ENCODE measurements around the gene FAM184A. TPM values are rescaled to one million over a fixed set of nuclear protein-coding genes. Genes with fewer than 3 reads are reported as not detected.

Gene FAM184A
- total RNA-seq, 2 experiments from 2014 or later, result 3.2 to 4.8 TPM

DNA sequence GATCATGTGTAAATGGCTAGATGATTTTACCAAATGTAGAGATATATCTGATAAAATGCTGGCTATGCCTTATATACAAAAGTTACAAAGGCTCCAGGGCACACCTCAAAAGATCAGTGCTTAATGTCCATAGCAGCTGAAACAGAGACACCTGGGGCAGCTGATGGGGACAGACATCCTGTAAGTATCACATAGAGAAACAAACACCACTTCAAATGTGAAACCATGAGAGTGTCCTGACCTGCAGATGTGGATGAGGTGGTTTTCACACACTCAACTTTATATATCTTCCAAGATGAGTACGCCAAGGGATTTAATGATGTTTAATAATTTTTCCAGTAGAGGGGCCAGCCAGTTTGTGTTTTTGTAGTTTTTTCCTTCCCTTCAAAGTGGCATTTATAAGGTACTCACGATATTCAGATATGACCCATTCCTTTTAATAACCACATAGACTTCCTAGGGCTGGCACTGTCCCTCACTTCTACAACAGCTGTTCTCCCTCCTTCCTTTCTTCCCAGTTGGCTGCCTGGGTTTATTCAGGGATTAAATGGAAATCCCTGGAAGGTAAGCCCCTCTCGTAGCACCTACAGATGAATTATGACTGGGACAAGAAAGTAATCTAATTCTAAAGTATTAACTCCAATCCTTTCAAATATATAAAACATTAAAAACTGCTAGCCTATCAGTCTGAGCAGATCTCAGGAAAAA, 93.2 kb downstream of the FAM184A start:
- intact Hi-C loops (cut with micrococcal nuclease), result no loop called here
- TF ChIP-seq CTCF (IDR thresholded peaks at IDR 0.05), result no peak
- H3K4me1 Mint-ChIP-seq (ENCODE audit: low read depth), result no peaks in the 10 kb centered on the region
- H3K4me3 Mint-ChIP-seq, result no peak overlapping the region
- ChIA-PET POLR2A (no interaction called here), CTCF (no interaction called here)
- H3K36me3 Mint-ChIP-seq (ENCODE audit: low read depth), result no peaks in the 10 kb centered on the region
- H3K27ac Mint-ChIP-seq, result no peak overlapping the region
- DNase-seq, result no peak
- no peak for ATAC-seq
- H3K9me3 Mint-ChIP-seq, result no peaks in the 10 kb centered on the region
- H3K27me3 Mint-ChIP-seq, result no peaks in the 10 kb centered on the region

DNA sequence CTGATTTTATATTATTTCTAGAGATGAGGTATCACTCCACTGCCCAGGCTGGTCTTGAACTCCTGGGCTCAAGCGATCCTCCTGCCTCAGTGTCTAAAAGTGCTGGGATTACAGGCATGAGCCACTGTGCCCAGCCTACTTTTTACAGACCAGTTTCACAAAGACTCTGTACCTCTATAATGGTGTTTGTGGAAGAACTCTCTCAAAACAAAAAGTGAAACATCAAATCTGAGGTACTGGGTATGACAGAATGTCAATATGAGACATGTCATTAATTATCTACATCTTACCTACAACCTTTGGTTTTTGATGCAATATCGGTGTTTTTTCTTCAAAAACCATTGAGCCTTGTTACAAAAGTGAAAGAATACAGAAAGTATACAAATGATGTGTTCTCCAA, 94.1 kb downstream of the FAM184A start:
- no peaks in the 10 kb centered on the region for H3K9me3 Mint-ChIP-seq
- intact Hi-C loops (cut with micrococcal nuclease), result no loop called here
- ATAC-seq, result no peak
- DNase-seq, result no peak
- H3K27ac Mint-ChIP-seq, result no peak overlapping the region
- no peaks in the 10 kb centered on the region for H3K27me3 Mint-ChIP-seq
- ChIA-PET CTCF (no interaction called here), POLR2A (no interaction called here)
- H3K4me1 Mint-ChIP-seq (ENCODE audit: low read depth), result no peaks in the 10 kb centered on the region
- no peaks in the 10 kb centered on the region for H3K36me3 Mint-ChIP-seq (ENCODE audit: low read depth)
- H3K4me3 Mint-ChIP-seq, result no peak overlapping the region
- no peak for TF ChIP-seq CTCF (IDR thresholded peaks at IDR 0.05)

GRCh38 chr6:118982575-118982911, 95.9 kb downstream of the FAM184A start:
- intact Hi-C loops (cut with micrococcal nuclease), result no loop called here
- H3K27me3 Mint-ChIP-seq, result no peaks in the 10 kb centered on the region
- H3K4me1 Mint-ChIP-seq (ENCODE audit: low read depth), result no peaks in the 10 kb centered on the region
- no peak for TF ChIP-seq CTCF (IDR thresholded peaks at IDR 0.05)
- ChIA-PET CTCF (interaction anchor here (1.2 kb wide), 1 partner anchor 47 kb away, joined by 3 read pairs; no protein-coding TSS in a partner anchor), POLR2A (no interaction called here)
- H3K4me3 Mint-ChIP-seq, result no peak overlapping the region
- no peaks in the 10 kb centered on the region for H3K9me3 Mint-ChIP-seq
- ATAC-seq (no peak), DNase-seq (no peak)
- no peaks in the 10 kb centered on the region for H3K36me3 Mint-ChIP-seq (ENCODE audit: low read depth)
- H3K27ac Mint-ChIP-seq, result no peak overlapping the region

- Mint-ChIP-seq H3K27me3 (no peaks in the 10 kb centered on the region), H3K9me3 (no peaks in the 10 kb centered on the region), H3K36me3 (ENCODE audit: low read depth) (no peaks in the 10 kb centered on the region), H3K4me1 (ENCODE audit: low read depth) (no peaks in the 10 kb centered on the region), H3K4me3 (no peak overlapping the region), H3K27ac (no peak overlapping the region)
- no peak for TF ChIP-seq CTCF (IDR thresholded peaks at IDR 0.05)
- CTCF ChIA-PET, result interaction anchor here (1.2 kb wide), 1 partner anchor 47 kb away, joined by 3 read pairs; no protein-coding TSS in a partner anchor
- ATAC-seq (no peak), DNase-seq (no peak)
- intact Hi-C loops (cut with micrococcal nuclease), result no loop called here
- POLR2A ChIA-PET, result no interaction called here
Observed at GRCh38 chr6:118981884-118982574, 96.4 kb downstream of the FAM184A start.

DNA sequence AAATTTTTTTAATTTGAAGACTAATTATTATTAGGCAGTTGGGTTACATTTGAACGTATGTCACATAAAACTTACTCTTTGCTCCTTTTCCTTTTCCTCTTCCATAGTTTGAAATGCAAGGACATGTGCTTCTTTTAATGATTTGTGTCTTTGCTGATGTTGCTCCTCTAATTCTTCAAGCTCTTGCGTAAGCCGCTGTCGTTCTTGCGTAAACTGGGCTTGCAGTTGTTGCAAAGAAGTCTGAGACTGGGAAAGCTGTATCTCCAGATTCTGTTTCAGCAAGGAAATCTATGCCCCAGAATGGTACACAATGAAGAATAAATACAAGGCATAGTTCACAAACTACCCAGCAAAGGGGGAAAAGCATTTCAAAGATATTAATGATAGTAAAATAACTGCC, 98.4 kb downstream of the FAM184A start:
- no peak overlapping the region for H3K27ac Mint-ChIP-seq
- intact Hi-C loops (cut with micrococcal nuclease), result no loop called here
- TF ChIP-seq CTCF (IDR thresholded peaks at IDR 0.05), result no peak
- no peak for DNase-seq
- no peaks in the 10 kb centered on the region for H3K9me3 Mint-ChIP-seq
- no peak for ATAC-seq
- POLR2A ChIA-PET, result no interaction called here
- H3K4me1 Mint-ChIP-seq (ENCODE audit: low read depth), result no peaks in the 10 kb centered on the region
- no peak overlapping the region for H3K4me3 Mint-ChIP-seq
- CTCF ChIA-PET, result interaction anchor here (1.1 kb wide), 2 partner anchors 13 to 131 kb away, joined by 3 to 4 read pairs; no protein-coding TSS in a partner anchor
- no peaks in the 10 kb centered on the region for H3K36me3 Mint-ChIP-seq (ENCODE audit: low read depth)
- no peaks in the 10 kb centered on the region for H3K27me3 Mint-ChIP-seq

Measured in activated CD8-positive, alpha-beta T cell treated with anti-CD3 and anti-CD28 coated beads for 36 hours (primary cell).